HEK293 (cell line): ENCODE measurements around the gene TPBGL.

Source experiments
- REST ChIP-seq: fragments of 450-650 bp; formaldehyde crosslinking; IDR thresholded peaks from 2 replicates; pipeline ENCODE4 v1.5.1; 2016; ENCODE audit warnings: missing biosample characterization, missing genetic modification characterization
- ZEB2 ChIP-seq: fragments of 450-650 bp; formaldehyde crosslinking; IDR thresholded peaks from 2 replicates; pipeline ENCODE4 v1.5.1; 2016; ENCODE audit warnings: missing biosample characterization, missing genetic modification characterization
- ZFP41 ChIP-seq: fragments of 450-650 bp; formaldehyde crosslinking; IDR thresholded peaks from 2 replicates; pipeline ENCODE4 v1.5.1; 2016; ENCODE audit warnings: missing biosample characterization, missing genetic modification characterization, borderline replicate concordance
- ZNF112 ChIP-seq: fragments of 450-650 bp; formaldehyde crosslinking; IDR thresholded peaks from 2 replicates; pipeline ENCODE4 v1.5.0; 2017; ENCODE audit warnings: missing biosample characterization, missing genetic modification characterization
- ZNF175 ChIP-seq: fragments of 450-650 bp; formaldehyde crosslinking; IDR thresholded peaks from 2 replicates; pipeline ENCODE4 v1.5.1; 2016; ENCODE audit warnings: missing biosample characterization, missing genetic modification characterization
- ZNF394 ChIP-seq: fragments of 450-650 bp; formaldehyde crosslinking; IDR thresholded peaks from 2 replicates; pipeline ENCODE4 v1.5.1; 2016; ENCODE audit warnings: missing biosample characterization, missing genetic modification characterization, mild to moderate bottlenecking, moderate library complexity, borderline replicate concordance
- ZNF768 ChIP-seq: fragments of 450-650 bp; formaldehyde crosslinking; IDR thresholded peaks from 2 replicates; pipeline ENCODE4 v1.5.1; 2018; ENCODE audit warnings: missing biosample characterization, mild to moderate bottlenecking, missing genetic modification characterization
- ZNF791 ChIP-seq: fragments of 450-650 bp; formaldehyde crosslinking; IDR thresholded peaks from 2 replicates; pipeline ENCODE4 v1.5.1; 2016; ENCODE audit warnings: missing biosample characterization, missing genetic modification characterization
- ZNF830 ChIP-seq: fragments of 450-650 bp; IDR thresholded peaks from 2 replicates; pipeline ENCODE4 v1.5.0; 2018; ENCODE audit warnings: missing biosample characterization, missing genetic modification characterization, low read depth, mild to moderate bottlenecking, moderate library complexity
- ZSCAN30 ChIP-seq: fragments of 450-650 bp; IDR thresholded peaks from 2 replicates; pipeline ENCODE4 v1.5.1; 2018; ENCODE audit warnings: missing biosample characterization, mild to moderate bottlenecking, missing genetic modification characterization, moderate library complexity
- TF ChIP-seq, protein P1 (sequence below): fragments of 450-650 bp; formaldehyde crosslinking; IDR thresholded peaks from 2 replicates; pipeline ENCODE4 v1.5.1; 2016; ENCODE audit warnings: missing biosample characterization, missing genetic modification characterization
- TF ChIP-seq, protein P2 (sequence below): fragments of 450-650 bp; formaldehyde crosslinking; IDR thresholded peaks from 2 replicates; pipeline ENCODE4 v1.5.1; 2016; ENCODE audit warnings: missing biosample characterization, missing genetic modification characterization
- TF ChIP-seq, protein P3 (sequence below): fragments of 450-650 bp; formaldehyde crosslinking; IDR thresholded peaks from 2 replicates; pipeline ENCODE4 v1.5.1; 2016; ENCODE audit warnings: missing biosample characterization, missing genetic modification characterization, low read depth
- TF ChIP-seq, protein P4 (sequence below): fragments of 450-650 bp; formaldehyde crosslinking; IDR thresholded peaks from 2 replicates; pipeline ENCODE4 v1.5.1; 2016; ENCODE audit warnings: missing biosample characterization, missing genetic modification characterization, low read depth

DNA sequence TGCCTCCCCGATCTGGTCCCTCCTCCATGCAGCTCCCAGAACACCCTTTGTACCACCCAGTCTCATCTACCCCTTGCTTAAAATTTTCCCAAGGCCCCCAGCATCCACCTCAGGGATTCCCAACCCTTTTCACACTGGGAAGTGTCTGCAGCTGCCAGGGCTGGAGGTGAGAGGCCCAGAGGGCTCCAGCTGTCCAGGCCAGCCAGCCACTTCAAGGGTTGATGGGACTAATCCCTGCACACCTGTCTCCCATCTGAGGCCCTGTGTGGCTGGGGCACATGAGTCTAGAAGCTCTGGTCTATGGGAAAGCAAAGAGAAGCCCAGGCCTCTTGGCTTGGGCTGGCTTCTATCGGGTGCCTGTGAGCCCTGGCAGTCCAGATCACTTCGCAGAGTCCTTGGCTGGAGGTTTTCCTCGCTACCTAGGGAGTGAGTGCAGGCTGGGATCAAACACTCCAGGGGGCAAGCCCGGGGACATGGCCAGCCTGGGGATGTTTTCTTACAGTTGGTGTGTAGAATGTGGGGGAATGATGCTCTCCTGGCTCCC lies 41.1 kb upstream of the TPBGL start:
- TF ChIP-seq ZNF830 (tag by site-specific recombination) = no peak
- no peak for TF ChIP-seq ZFP41
- TF ChIP-seq, protein P1, sequence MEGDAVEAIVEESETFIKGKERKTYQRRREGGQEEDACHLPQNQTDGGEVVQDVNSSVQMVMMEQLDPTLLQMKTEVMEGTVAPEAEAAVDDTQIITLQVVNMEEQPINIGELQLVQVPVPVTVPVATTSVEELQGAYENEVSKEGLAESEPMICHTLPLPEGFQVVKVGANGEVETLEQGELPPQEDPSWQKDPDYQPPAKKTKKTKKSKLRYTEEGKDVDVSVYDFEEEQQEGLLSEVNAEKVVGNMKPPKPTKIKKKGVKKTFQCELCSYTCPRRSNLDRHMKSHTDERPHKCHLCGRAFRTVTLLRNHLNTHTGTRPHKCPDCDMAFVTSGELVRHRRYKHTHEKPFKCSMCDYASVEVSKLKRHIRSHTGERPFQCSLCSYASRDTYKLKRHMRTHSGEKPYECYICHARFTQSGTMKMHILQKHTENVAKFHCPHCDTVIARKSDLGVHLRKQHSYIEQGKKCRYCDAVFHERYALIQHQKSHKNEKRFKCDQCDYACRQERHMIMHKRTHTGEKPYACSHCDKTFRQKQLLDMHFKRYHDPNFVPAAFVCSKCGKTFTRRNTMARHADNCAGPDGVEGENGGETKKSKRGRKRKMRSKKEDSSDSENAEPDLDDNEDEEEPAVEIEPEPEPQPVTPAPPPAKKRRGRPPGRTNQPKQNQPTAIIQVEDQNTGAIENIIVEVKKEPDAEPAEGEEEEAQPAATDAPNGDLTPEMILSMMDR (tag by site-specific recombination) = no peak
- no peak for TF ChIP-seq ZNF112 (tag by site-specific recombination)
- TF ChIP-seq ZNF175 (tag by site-specific recombination) = no peak
- no peak for TF ChIP-seq ZNF394 (tag by site-specific recombination)
- TF ChIP-seq, protein P2, sequence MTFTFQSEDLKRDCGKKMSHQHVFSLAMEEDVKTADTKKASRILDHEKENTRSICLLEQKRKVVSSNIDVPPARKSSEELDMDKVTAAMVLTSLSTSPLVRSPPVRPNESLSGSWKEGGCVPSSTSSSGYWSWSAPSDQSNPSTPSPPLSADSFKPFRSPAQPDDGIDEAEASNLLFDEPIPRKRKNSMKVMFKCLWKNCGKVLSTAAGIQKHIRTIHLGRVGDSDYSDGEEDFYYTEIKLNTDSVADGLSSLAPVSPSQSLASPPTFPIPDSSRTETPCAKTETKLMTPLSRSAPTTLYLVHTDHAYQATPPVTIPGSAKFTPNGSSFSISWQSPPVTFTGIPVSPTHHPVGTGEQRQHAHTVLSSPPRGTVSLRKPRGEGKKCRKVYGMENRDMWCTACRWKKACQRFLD (tag by site-specific recombination) = no peak
- TF ChIP-seq, protein P3, sequence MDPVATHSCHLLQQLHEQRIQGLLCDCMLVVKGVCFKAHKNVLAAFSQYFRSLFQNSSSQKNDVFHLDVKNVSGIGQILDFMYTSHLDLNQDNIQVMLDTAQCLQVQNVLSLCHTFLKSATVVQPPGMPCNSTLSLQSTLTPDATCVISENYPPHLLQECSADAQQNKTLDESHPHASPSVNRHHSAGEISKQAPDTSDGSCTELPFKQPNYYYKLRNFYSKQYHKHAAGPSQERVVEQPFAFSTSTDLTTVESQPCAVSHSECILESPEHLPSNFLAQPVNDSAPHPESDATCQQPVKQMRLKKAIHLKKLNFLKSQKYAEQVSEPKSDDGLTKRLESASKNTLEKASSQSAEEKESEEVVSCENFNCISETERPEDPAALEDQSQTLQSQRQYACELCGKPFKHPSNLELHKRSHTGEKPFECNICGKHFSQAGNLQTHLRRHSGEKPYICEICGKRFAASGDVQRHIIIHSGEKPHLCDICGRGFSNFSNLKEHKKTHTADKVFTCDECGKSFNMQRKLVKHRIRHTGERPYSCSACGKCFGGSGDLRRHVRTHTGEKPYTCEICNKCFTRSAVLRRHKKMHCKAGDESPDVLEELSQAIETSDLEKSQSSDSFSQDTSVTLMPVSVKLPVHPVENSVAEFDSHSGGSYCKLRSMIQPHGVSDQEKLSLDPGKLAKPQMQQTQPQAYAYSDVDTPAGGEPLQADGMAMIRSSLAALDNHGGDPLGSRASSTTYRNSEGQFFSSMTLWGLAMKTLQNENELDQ = no peak
- TF ChIP-seq, protein P4, sequence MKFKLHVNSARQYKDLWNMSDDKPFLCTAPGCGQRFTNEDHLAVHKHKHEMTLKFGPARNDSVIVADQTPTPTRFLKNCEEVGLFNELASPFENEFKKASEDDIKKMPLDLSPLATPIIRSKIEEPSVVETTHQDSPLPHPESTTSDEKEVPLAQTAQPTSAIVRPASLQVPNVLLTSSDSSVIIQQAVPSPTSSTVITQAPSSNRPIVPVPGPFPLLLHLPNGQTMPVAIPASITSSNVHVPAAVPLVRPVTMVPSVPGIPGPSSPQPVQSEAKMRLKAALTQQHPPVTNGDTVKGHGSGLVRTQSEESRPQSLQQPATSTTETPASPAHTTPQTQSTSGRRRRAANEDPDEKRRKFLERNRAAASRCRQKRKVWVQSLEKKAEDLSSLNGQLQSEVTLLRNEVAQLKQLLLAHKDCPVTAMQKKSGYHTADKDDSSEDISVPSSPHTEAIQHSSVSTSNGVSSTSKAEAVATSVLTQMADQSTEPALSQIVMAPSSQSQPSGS = no peak
- no peak for TF ChIP-seq ZSCAN30 (tag by site-specific recombination)
- TF ChIP-seq ZNF768 = no peak
- TF ChIP-seq ZNF791 = no peak
- TF ChIP-seq REST (tag by site-specific recombination) = no peak
- no peak for TF ChIP-seq ZEB2 (tag by site-specific recombination)
